HG02798 (cell line): ENCODE results near the gene POP5.
"Not testable (repeated sequence)": the region's sequence is repeated elsewhere in the genome, so short reads cannot be mapped to it uniquely, and the experiment has no call there.

ENCODE experiments used
- ATAC-seq: cut with Tn5 transposase; IDR thresholded peaks from one replicate; pipeline ENCODE4 v1.9.1; 2021; ENCODE audit warnings: mild to moderate bottlenecking; ENCODE audit not compliant: unreplicated experiment, poor library complexity

Gene POP5, protein sequence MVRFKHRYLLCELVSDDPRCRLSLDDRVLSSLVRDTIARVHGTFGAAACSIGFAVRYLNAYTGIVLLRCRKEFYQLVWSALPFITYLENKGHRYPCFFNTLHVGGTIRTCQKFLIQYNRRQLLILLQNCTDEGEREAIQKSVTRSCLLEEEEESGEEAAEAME

DNA sequence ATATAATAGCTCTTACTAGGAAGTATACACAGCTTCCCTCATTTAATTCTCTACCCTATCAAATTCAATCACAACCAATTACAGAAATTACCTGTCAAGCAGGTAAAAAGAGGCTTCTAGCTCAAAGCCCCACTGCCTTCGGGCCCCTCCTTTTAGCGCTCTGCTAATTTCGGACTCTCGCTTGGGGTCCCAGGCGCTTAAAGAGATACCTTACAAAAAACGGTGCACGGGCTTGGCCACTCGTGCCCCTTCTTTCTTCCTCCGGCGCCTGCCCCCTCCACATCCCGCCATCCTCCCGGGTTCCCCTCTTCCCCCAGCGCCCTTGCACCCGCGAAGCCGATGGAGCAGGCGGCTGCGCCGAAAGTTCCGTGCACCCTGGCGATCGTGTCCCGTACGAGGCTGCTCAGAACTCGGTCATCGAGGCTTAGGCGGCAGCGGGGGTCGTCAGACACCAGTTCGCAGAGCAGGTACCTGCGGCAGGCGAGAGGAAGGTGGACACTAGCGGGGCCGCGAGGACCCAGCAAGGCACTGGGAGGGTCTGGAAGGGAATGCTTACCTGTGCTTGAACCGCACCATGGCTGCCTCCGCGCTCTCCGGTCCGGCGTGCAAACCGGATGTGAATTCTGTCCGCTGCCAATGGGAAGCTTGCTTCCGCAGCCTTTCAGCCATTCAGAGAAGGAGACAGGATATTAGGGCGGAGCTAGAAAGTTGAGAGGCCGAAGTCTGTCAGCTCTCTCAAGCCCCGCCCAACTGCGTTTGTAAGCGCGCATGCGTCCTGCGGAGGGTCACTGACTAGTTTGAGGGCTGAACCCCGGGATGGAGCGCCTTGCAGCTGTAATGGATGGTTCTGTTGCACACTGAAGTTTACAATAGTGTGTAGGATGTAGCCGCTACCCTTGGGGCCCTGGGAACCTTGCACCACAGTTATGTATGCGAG lies at the start of gene POP5:
POP5 (minus strand) TSS at position 616 of the 937 bp plus-strand sequence; CDS start at position 576, 40 bp downstream.
- peak; percentile 93 for ATAC-seq

DNA sequence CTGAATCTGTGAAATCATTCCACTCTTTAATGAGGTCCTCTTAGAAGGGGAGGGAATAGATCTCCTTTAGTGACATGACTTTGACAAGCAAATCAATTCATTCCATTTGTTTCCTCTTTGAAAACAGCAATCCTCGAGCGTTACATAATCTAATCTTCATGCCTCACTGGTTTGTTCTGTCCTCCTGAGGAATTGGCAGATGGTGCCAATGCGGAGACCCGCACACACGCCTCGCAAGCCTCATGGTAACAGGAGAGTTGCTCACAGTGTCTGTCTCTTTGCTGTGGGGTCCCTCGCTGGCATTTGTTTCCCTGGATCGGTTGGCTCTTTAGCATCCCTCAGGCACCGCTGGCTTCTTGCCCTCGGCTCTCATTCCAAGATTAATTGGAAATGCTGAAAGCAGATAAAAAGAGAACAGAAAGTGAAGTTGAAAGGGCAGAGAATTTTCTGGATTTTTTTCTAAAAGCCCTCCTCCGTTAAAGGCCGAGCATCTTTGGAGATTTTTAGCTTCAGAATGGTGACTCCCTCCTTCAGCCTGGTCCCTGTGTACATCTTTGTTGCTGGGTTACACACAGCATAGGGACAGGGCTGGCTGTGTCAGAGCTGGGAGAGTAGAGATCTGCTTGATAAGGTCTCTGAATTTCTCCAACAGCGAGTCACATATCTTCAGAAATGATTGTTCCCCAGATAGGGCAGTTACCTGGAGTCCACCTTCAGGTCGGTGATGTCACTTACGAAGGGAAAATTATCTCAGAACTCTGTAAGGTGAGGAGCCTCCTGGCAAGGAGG lies 49.1 kb upstream of the POP5 start:
- no peak for ATAC-seq

- no peak for ATAC-seq
These were observed 47.7 kb upstream of the POP5 start for GRCh38 chr12:120628919-120629318.

DNA sequence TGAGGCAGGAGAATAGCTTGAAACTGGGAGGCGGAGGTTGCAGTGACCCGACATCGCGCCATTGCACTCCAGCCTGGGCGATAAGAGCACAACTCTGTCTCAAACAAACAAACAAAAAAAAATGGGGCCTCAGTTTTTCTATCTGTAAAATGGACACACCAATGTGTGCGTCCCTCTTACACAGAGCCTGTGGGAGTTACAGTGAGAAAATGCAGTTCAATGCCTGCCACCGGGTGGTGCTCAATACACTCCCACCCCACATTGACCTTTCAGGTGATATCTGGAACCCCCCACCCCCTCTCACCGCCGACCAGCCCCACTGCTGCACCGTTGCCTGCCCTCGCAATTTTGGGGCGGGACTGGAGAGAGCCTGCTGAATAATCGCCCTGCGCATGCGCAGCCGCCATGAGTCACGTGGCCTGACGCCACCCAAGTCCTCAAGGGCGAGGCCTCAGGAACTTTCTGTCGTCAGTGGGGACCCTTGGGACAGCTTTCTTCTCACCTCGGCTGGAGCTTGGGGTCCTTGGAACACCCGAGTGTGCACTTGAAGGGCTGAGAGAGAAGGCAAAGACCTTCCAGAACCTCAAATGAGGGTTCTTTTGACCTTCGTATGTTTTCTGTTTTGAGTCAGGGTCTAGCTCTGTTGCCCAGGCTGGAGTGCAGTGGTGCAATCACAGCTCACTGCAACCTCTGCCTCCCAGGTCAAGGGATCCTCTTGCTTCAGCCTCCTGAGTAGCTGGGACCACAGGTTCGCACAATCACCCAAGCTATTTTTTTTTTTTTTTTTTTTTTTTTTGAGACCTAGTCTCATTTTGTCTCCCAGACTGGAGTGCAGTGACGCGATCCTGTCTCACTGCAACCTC lies 44.6 kb upstream of the POP5 start:
- ATAC-seq, result no peak

DNA sequence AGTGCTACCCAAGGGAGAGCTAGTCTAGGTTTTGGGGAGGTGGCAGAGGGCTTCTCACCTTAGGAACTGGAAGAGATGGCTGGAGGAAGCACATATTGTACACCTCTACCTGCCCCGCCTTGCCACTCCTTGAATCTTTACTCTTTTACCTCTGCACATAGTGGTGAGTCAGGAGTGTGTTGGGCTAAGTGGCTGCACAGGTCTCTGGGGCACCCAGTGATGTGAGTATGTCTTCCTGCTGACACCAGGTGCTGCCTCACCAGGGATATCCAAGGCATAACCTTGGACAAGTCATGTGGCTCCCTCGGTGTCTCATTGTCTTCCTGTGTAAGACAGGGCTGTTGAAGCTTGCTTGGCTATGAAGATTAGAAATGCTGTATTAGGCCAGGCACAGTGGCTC lies 39.4 kb upstream of the POP5 start:
- no peak for ATAC-seq

- no peak for ATAC-seq
These were observed 37.9 kb upstream of the POP5 start for GRCh38 chr12:120618954-120619615.

DNA sequence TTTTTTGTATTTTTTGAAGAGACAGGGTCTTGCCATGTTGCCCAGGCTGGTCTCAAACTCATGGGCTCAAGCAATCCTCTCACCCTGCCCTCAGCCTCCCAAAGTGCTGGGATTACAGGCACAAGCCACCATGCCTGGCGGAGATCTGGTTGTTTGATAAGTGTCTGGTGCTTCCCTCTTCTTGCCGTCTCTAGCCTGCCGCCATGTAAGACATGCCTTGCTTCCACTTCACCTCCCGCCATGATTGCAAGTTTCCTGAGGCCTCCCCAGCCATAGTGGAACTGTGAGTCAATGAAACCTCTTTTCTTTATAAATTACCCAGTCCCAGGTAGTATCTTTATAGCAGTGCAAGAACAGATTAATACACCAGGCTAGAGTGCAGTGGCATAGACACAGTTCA lies 36.6 kb upstream of the POP5 start:
- not testable (repeated sequence) for ATAC-seq

DNA sequence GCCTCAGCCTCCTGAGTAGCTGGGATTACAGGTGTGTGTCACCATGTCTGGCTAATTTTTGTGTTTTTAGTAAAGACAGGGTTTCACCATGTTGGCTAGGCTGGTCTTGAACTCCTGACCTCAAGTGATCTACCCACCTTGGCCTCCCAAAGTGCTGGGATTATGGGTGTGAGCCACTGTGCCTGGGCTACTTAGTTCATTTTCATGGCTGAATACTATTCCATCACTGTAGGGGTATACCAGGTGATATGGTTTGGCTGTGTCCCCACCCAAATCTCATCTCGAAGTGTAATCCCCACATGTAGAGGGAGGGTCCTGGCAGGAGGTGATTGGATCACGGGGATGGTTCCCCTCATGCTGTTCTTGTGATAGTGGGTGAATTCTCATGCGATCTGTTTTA lies 36.0 kb upstream of the POP5 start:
- ATAC-seq, result not testable (repeated sequence)

DNA sequence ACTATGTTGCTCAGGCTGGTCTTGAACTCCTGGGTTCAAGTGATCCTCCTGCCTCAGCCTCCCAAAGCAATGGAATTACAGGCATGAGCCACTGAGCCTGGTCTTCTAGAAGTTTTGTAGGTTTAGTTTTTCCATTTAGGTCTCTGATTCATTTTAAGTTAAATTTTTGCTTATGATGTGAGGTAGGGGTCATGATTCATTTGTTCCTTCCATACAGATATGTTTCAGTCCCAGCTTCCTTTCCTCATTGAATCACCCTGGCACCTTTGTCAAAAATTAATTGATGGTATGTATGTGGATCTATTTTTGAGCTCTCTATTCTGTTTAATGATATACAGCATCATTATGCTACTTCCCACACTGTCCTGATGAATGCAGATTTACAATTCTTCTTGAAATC lies 33.6 kb upstream of the POP5 start:
- no peak for ATAC-seq

- ATAC-seq, result not testable (repeated sequence)
These were observed 30.3 kb upstream of the POP5 start for GRCh38 chr12:120611534-120611933.

DNA sequence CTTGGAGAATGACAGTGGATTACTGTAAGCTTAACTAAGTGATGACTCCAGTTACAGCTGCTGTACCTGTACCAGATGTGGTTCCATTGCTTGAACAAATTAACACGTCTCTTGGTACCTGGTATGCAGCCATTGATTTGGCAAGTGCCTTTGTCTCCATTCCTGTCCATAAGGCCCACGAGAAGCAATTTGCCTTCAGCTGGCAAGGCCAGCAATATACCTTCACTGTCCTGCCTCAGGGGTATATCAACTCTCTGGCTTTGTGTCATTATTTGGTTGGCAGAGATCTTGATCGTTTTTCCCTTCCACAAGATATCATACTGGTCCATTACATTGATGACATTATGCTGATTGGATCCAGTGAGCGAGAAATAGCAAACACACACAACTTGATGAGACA lies 29.4 kb upstream of the POP5 start:
- no peak for ATAC-seq

GRCh38 chr12:120602416-120602815 lies 21.2 kb upstream of the POP5 start:
- not testable (repeated sequence) for ATAC-seq

GRCh38 chr12:120599672-120600552 lies 18.7 kb upstream of the POP5 start:
- ATAC-seq, result no peak

DNA sequence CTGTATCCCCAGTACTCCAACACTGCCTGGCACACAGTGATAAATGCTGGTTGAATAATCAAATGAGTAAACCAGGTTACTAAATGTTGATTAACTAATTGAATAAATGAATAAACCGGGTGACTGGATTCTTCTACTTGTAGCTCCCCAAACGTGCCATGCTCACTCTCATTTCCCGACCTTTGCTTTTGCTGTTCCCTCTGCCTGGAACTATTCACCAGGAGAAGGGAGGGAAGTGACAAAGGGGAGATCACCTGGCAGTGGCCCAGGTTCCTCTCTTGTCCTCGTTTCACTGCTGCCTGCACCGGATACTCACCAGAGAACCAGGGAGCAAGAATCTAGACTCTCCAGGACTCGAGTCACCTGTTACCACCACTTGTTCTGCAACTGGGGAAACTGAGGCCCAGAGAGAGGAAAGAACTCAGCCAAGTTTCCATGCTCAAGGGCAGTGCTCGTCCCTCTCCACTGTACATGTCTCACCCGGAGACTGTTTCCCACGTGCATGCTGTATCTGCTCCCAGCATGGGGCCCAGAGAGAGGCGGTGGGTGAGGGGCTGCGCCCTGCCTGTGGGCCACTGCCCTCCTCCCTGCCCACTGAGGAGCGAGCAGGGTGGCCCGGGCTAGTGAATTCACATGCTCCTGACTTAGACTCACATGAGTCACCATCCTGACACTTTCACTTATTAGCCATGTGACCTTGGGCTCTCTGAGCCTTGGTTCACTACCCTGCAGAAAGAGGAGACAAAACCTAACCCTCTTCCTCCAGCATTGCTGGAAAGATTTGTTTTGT lies 17.7 kb upstream of the POP5 start:
- no peak for ATAC-seq

DNA sequence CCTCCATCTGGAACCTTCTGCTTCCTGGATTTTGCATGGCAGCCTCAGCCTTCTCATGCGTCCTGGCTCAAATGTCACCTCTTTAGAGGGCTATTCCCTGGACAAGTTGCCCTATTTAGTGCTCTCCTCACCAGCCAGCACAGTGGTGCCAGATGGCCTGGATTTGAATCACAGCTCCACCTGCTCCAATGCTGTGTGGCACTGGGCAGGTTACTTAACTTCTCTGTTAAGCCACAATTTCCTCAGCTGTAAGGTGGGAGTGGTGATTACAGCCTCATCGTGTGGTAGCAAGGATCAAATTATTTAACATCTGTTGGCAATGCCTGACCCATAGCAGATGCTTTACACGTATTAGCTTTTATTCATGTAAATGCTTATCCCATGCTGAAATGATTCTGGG lies 16.7 kb upstream of the POP5 start:
- ATAC-seq, result no peak

DNA sequence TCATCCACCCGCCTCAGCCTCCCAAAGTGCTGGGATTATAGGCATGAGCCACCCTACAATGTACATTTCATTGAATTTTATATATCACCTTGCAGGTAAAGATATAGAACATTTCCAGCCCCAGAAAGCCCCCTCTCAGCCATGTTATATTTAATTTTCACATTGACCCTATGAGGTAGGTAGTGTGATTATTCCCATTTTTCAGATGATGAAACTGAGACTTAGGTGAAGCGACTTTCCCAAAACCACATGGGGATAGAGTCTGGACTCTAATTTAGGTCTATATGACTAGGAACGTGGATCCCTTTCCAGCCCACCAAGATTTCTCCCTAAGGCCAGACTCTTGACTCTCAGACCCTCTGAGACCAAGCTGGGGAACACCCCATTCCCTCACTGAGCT lies 15.7 kb upstream of the POP5 start:
- no peak for ATAC-seq

DNA sequence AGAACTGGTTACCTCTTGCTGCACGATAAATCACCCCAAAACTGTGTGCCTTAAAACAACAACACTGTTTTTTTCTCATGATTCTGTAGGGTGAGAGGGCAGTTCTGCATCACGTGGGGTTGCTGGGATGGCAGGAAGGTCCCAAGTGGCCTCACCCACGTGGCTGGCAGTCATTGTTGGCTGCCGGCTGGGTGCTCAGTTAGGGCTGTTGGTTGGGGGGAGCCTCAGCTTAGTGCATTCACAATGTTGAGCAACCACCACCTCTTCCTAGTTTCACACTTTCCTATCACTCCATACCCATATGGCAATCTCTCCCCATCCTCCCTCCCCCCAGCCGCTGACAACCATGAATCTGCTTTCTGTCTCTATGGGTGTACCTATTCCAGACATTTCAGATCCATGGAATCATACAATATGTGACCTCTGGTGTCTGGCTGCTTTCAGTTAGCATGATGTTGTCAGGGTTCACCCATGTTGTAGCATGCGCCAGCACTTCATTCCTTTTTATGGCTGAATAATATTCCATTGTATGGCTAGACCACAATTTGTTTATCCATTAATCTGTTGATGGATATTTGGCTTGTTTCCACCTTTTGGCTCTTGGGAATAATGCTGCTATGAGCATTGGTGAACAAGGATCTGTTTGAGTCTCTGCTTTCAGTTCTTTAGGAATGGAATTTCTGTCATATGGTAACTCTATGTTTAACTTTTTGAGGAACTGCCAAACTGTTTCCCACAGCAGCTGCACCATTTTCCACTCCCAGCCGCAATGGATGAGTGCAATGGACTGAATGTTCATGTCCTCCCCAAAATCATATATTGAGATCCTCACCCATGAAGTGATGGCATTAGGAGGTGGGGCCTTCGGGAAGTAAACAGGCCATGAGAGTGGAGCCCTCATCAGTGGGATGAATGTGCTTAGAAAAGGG lies 11.2 kb upstream of the POP5 start:
- no peak for ATAC-seq
